ENCODE data around the gene PERCC1. TPM values are rescaled to one million over a fixed set of nuclear protein-coding genes. Genes with fewer than 3 reads are reported as not detected.
A peak's percentile ranks its signal among the peaks of the same experiment; 100 is the strongest.
"Not testable (repeated sequence)": the region's sequence is repeated elsewhere in the genome, so short reads cannot be mapped to it uniquely, and the experiment has no call there.

PERCC1 gene
- total RNA-seq, 1 experiment from 2014 or later = not detected

GRCh38 chr16:1466054-1466453 is 35.2 kb downstream of the PERCC1 start:
- ChIA-PET POLR2A (ENCODE audit: unreplicated experiment) (no interaction called here), CTCF (no interaction called here)
- Histone ChIP-seq H3K4me3 (ENCODE audit: low read length) (no peak overlapping the region), H3K4me2 (ENCODE audit: low read length) (no peak overlapping the region), H3K4me1 (ENCODE audit: insufficient read depth, low read length) (no peaks in the 10 kb centered on the region; the same call in 1 of the 2 replicates), H2AFZ (ENCODE audit: low read length) (no peak overlapping the region), H3F3A (ENCODE audit: low read length, unreplicated experiment) (no peaks in the 10 kb centered on the region), H3K9me2 (replicated peaks; ENCODE audit: low read length) (no peaks in the 10 kb centered on the region), H3K36me3 (ENCODE audit: low read depth, low read length) (no peaks in the 10 kb centered on the region), H3K27ac (ENCODE audit: low read length) (no peak overlapping the region), H3K79me2 (ENCODE audit: low read length) (peaks cover 17% of the 10 kb centered on the region; the same call in 1 of the 2 replicates), H3K9me3 (ENCODE audit: low read length) (no peaks in the 10 kb centered on the region), H3K9ac (ENCODE audit: low read length) (no peak overlapping the region), H4K20me1 (ENCODE audit: low read length) (no peaks in the 10 kb centered on the region), H3K27me3 (ENCODE audit: low read length) (no peaks in the 10 kb centered on the region)
- no peak for TF ChIP-seq CTCF (conservative IDR thresholded peaks at IDR 0.05; ENCODE audit: low read depth, low read length)
- TF ChIP-seq EZH2 (IDR thresholded peaks at IDR 0.05; ENCODE audit: low read length, unreplicated experiment) = no peak
- no peak for TF ChIP-seq EZH2phosphoT487 (IDR thresholded peaks at IDR 0.05; ENCODE audit: borderline replicate concordance, low read length)
- no TSS peak for BruUV-seq (replicated peaks)
- intact Hi-C loops (cut with micrococcal nuclease) = no loop called here
- no peak for ATAC-seq
- DNase-seq = no peak

GRCh38 chr16:1466968-1467521 is 36.2 kb downstream of the PERCC1 start:
- H3K27ac ChIP-seq (ENCODE audit: low read length) = no peak overlapping the region
- no peaks in the 10 kb centered on the region for H3K9me3 ChIP-seq (ENCODE audit: low read length)
- H3K4me3 ChIP-seq (ENCODE audit: low read length) = no peak overlapping the region
- no peaks in the 10 kb centered on the region for H4K20me1 ChIP-seq (ENCODE audit: low read length)
- no peak overlapping the region for H3K9ac ChIP-seq (ENCODE audit: low read length)
- H3K4me2 ChIP-seq (ENCODE audit: low read length) = no peak overlapping the region
- POLR2A ChIA-PET (ENCODE audit: unreplicated experiment) = no interaction called here
- CTCF ChIA-PET = no interaction called here
- TF ChIP-seq EZH2 (IDR thresholded peaks at IDR 0.05; ENCODE audit: low read length, unreplicated experiment) (no peak), CTCF (conservative IDR thresholded peaks at IDR 0.05; ENCODE audit: low read depth, low read length) (no peak), EZH2phosphoT487 (IDR thresholded peaks at IDR 0.05; ENCODE audit: borderline replicate concordance, low read length) (no peak)
- peak; percentile 37 for DNase-seq
- peak; percentile 88 for ATAC-seq
- H3K79me2 ChIP-seq (ENCODE audit: low read length) = peaks cover 26% of the 10 kb centered on the region; the same call in 1 of the 2 replicates
- no peaks in the 10 kb centered on the region; the same call in 1 of the 2 replicates for H3K4me1 ChIP-seq (ENCODE audit: insufficient read depth, low read length)
- H3F3A ChIP-seq (ENCODE audit: low read length, unreplicated experiment) = no peaks in the 10 kb centered on the region
- H3K36me3 ChIP-seq (ENCODE audit: low read depth, low read length) = no peaks in the 10 kb centered on the region
- H3K27me3 ChIP-seq (ENCODE audit: low read length) = no peaks in the 10 kb centered on the region
- intact Hi-C loops (cut with micrococcal nuclease) = no loop called here
- H3K9me2 ChIP-seq (replicated peaks; ENCODE audit: low read length) = no peaks in the 10 kb centered on the region
- no TSS peak for BruUV-seq (replicated peaks)
- no peak overlapping the region for H2AFZ ChIP-seq (ENCODE audit: low read length)

- Histone ChIP-seq H3K4me1 (ENCODE audit: insufficient read depth, low read length) (no peaks in the 10 kb centered on the region; the same call in 1 of the 2 replicates), H3K9ac (ENCODE audit: low read length) (no peak overlapping the region), H3K4me3 (ENCODE audit: low read length) (no peak overlapping the region), H3K9me3 (ENCODE audit: low read length) (no peaks in the 10 kb centered on the region), H3K4me2 (ENCODE audit: low read length) (no peak overlapping the region), H3K27me3 (ENCODE audit: low read length) (no peaks in the 10 kb centered on the region), H3K36me3 (ENCODE audit: low read depth, low read length) (no peaks in the 10 kb centered on the region), H3K79me2 (ENCODE audit: low read length) (peaks cover 32% of the 10 kb centered on the region; the same call in 1 of the 2 replicates), H4K20me1 (ENCODE audit: low read length) (no peaks in the 10 kb centered on the region), H3F3A (ENCODE audit: low read length, unreplicated experiment) (no peaks in the 10 kb centered on the region), H3K9me2 (replicated peaks; ENCODE audit: low read length) (no peaks in the 10 kb centered on the region), H3K27ac (ENCODE audit: low read length) (no peak overlapping the region), H2AFZ (ENCODE audit: low read length) (no peak overlapping the region)
- ATAC-seq = no peak
- no peak for DNase-seq
- no TSS peak for BruUV-seq (replicated peaks)
- CTCF ChIA-PET = no interaction called here
- TF ChIP-seq CTCF (conservative IDR thresholded peaks at IDR 0.05; ENCODE audit: low read depth, low read length) (no peak), EZH2 (IDR thresholded peaks at IDR 0.05; ENCODE audit: low read length, unreplicated experiment) (no peak), EZH2phosphoT487 (IDR thresholded peaks at IDR 0.05; ENCODE audit: borderline replicate concordance, low read length) (no peak)
- intact Hi-C loops (cut with micrococcal nuclease) = no loop called here
- POLR2A ChIA-PET (ENCODE audit: unreplicated experiment) = no interaction called here
Measured at GRCh38 chr16:1468426-1468810, 37.5 kb downstream of the PERCC1 start.

- intact Hi-C loops (cut with micrococcal nuclease); BruUV-seq (replicated peaks); H4K20me1 ChIP-seq (ENCODE audit: low read length); H3K4me3 ChIP-seq (ENCODE audit: low read length); H3K4me2 ChIP-seq (ENCODE audit: low read length); CTCF ChIA-PET; ATAC-seq; H3K9me2 ChIP-seq (replicated peaks; ENCODE audit: low read length); H3K9me3 ChIP-seq (ENCODE audit: low read length); H3F3A ChIP-seq (ENCODE audit: low read length, unreplicated experiment); H2AFZ ChIP-seq (ENCODE audit: low read length); H3K36me3 ChIP-seq (ENCODE audit: low read depth, low read length); POLR2A ChIA-PET (ENCODE audit: unreplicated experiment); H3K27ac ChIP-seq (ENCODE audit: low read length); H3K27me3 ChIP-seq (ENCODE audit: low read length); H3K4me1 ChIP-seq (ENCODE audit: insufficient read depth, low read length); H3K9ac ChIP-seq (ENCODE audit: low read length); DNase-seq: not testable (repeated sequence)
- H3K79me2 ChIP-seq (ENCODE audit: low read length) = peaks cover 39% of the 10 kb centered on the region
Measured at GRCh38 chr16:1469141-1469540, 38.3 kb downstream of the PERCC1 start.

Data from PC-3 (cell line).